Right cardiac atrium (tissue), 5 donors: ENCODE measurements around the gene PPP2R3B. TPM values are rescaled to one million over a fixed set of nuclear protein-coding genes. Genes with fewer than 3 reads are reported as not detected.

Experiments
- ATAC-seq, 2 donors: fragments of 200-7000 bp; cut with Tn5 transposase; one replicate each; pipeline versions ENCODE4 v1.8.0 to v1.9.1; 2020; ENCODE audit warnings: moderate library complexity in 2 of 2, mild to moderate bottlenecking in 1 of 2
- DNase-seq, 3 donors: peaks; one replicate each; pipeline ENCODE4 v3.0.0-alpha.2; 2020
- H3K27ac ChIP-seq: one replicate; pipeline ENCODE4 v1.5.1; 2013; ENCODE audit warnings: mild to moderate bottlenecking, low read length, control low read depth, moderate library complexity
- H3K27me3 ChIP-seq: one replicate; pipeline ENCODE4 v1.6.1; 2013; ENCODE audit not compliant: control insufficient read depth, insufficient read depth
- H3K4me1 ChIP-seq: one replicate; pipeline ENCODE4 v1.6.1; 2013; ENCODE audit warnings: low read length; ENCODE audit not compliant: control insufficient read depth, insufficient read depth
- H3K4me3 ChIP-seq: one replicate; pipeline ENCODE4 v1.5.1; 2013; ENCODE audit warnings: low read length, control low read depth
- H3K9me3 ChIP-seq: one replicate; pipeline ENCODE4 v1.6.1; 2013; ENCODE audit warnings: low read length; ENCODE audit not compliant: control insufficient read depth
- WGBS: extraction: QIAGEN DNeasy Blood & Tissue Kit; methylation state at CpG from one replicate; pipeline ENCODE4 v1.1.7; 2013; 5-methylcytosine and 5-hydroxymethylcytosine counted together
- intact Hi-C, 4 donors: fragments of 100-400 bp; cut with DNase I; formaldehyde crosslinking; loops; one replicate each; pipeline versions ENCODE4 v1.11.0 to v1.14.0; 2022 to 2023
- polyA plus RNA-seq: library from polyadenylated mRNA; stranded (reverse); fragments of 200-250 nt; gene quantifications from one replicate; pipeline ENCODE4 v1.2.3, GENCODE V29; 2013
- total RNA-seq, 4 donors: library from RNA; stranded (reverse); fragmentation: NEBNext Ultra II Directional; extraction: Animal tissue kit (Norgen Biotek cat#: 25700); gene quantifications; one replicate each; pipeline ENCODE4 v1.2.1, GENCODE V29; 2021
- donor health status: healthy with polysubstance abuse.
- donor health status: DM: no; HTN: yes; CAD: no.
- donor health status: DM: no; HTN: no; CAD: no.
- donor health status: DM: no; HTN: yes; CAD: no; lungs with severe emphysema.
- donor health status: DM: yes; HTN: yes; CAD: no.

The PPP2R3B gene
- total and polyA plus RNA-seq, 5 donors = 101 to 163 (median 141) TPM

GRCh38 chrX:285076-285677 lies 101.5 kb downstream of the PPP2R3B start:
- no peaks in the 10 kb centered on the region for H3K27me3 ChIP-seq
- H3K4me1 ChIP-seq = no peaks in the 10 kb centered on the region
- ATAC-seq (no peak), DNase-seq (no peak)
- WGBS = 94% methylated on average over 13 of the region's 13 CpGs
- no peak overlapping the region for H3K27ac ChIP-seq
- intact Hi-C loops = no loop called here
- H3K4me3 ChIP-seq = no peak overlapping the region
- no peaks in the 10 kb centered on the region for H3K9me3 ChIP-seq

Other genes starting within 250 kb of the PPP2R3B start
- 1 to 10 TPM; 2.1 to 9.0 (median 4.7) TPM for gene PLCXD1, start 105.5 kb downstream of the PPP2R3B start, total RNA-seq
- 3.6 TPM for gene PLCXD1, start 105.5 kb downstream of the PPP2R3B start, polyA plus RNA-seq
- gene GTPBP6, start 68.1 kb downstream of the PPP2R3B start, total RNA-seq = 10 to 100 TPM; 48.4 to 57.6 (median 54.8) TPM
- 59.0 TPM for gene GTPBP6, start 68.1 kb downstream of the PPP2R3B start, polyA plus RNA-seq
- not detected for gene SHOX, start 243.9 kb upstream of the PPP2R3B start, total RNA-seq
- not detected for gene SHOX, start 243.9 kb upstream of the PPP2R3B start, polyA plus RNA-seq